Left forelimb (tissue), 1 donor: Measurements from ENCODE around the gene CDIPT.
"Not testable (repeated sequence)": the region's sequence is repeated elsewhere in the genome, so short reads cannot be mapped to it uniquely, and the experiment has no call there.

ENCODE experiments used
- DNase-seq: peaks from one replicate; pipeline ENCODE4 v3.0.0-alpha.2; 2018; ENCODE audit warnings: low spot score

The CDIPT gene

GRCh38 chr16:29858149-29858849 lies 4.7 kb downstream of the CDIPT start:
- no peak for DNase-seq

GRCh38 chr16:29857133-29857760 lies 5.8 kb downstream of the CDIPT start:
- no peak for DNase-seq

- DNase-seq: no peak
Observed at GRCh38 chr16:29854520-29855100, 8.4 kb downstream of the CDIPT start.

DNA sequence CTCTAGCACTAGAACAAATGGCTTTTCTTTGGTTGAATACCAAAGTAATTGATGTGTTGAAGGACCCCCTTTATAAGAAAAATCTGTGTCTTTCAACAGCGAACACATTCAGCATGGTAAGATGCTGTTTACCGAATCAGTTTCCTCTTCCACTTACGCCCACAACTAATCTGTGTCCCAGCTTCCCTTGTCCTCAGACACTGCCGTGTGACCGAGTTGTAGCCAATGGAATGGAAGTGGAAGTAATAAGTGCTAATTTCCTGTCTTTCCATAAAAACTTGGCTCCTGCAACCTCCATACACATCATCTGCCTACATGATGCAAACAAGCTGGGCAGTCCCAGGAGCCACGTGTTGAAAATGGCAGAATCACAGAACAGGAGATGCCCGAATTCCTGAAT lies 10.4 kb downstream of the CDIPT start:
- no peak for DNase-seq

- no peak for DNase-seq
Observed at GRCh38 chr16:29850998-29851397, 12.0 kb downstream of the CDIPT start.

- no peak for DNase-seq
Observed at GRCh38 chr16:29849505-29849904, 13.5 kb downstream of the CDIPT start.

GRCh38 chr16:29848420-29849297 lies 14.4 kb downstream of the CDIPT start:
- DNase-seq: no peak

DNA sequence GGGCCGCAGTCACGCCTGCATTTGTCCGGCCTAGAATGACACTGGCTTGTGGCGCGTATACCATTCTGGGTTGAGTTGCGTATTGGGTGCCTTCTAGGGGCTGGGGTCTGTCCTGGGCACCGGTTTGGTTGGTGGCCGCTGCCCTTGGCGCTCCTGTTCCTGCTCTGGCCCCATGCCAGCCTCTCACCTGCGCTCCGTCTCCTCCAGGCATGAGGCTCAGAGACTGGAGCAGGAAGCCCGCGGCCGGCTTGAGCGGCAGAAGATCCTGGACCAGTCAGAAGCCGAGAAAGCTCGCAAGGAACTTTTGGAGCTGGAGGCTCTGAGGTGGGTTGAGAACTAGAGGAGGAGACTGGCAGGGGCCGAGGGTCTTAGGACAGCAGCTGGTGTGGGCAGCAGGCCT lies 17.4 kb downstream of the CDIPT start:
- no peak for DNase-seq

GRCh38 chr16:29844575-29845331 lies 18.3 kb downstream of the CDIPT start:
- no peak for DNase-seq

GRCh38 chr16:29843931-29844330 lies 19.1 kb downstream of the CDIPT start:
- no peak for DNase-seq

GRCh38 chr16:29842732-29843346 lies 20.2 kb downstream of the CDIPT start:
- DNase-seq: no peak

- DNase-seq: no peak
Observed at GRCh38 chr16:29841631-29842030, 21.4 kb downstream of the CDIPT start.

DNA sequence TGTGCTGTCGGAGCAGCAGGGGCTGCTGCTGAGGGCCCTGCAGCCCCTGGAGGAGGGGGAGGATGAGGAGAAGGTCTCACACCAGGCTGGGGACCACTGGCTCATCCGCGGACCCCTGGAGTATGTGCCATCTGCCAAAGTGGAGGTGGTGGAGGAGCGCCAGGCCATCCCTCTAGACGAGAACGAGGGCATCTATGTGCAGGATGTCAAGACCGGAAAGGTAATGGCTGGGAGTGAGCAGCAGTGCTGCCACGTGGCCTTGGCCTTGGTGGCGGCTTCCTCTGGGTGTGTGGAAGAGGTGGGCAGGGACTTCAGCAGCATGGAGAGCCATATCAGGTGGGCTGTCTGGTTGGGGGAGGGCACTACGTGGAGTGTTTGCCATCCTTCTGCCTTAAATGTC lies 22.8 kb downstream of the CDIPT start:
- no peak for DNase-seq

- DNase-seq: no peak
Observed at GRCh38 chr16:29839822-29840221, 23.2 kb downstream of the CDIPT start.

DNA sequence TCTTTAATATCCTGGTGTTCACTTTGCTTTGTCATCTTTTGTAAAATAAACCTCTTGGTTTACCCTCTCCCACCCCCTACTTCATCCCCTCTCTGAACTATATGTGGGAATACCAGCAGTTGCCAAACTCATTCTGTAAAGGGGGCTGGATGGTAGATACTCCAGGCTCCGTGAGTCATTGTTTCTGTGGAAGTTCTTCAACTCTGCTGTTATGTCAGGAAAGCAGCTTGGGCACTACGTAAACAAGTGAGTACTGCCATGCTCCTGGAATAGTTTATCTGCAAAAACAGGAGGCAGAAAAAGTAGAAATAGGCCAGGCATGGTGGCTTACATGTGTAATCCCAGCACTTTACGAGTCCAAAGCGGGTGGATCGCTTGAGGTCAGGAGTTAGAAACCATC lies 25.2 kb downstream of the CDIPT start:
- DNase-seq: no peak

DNA sequence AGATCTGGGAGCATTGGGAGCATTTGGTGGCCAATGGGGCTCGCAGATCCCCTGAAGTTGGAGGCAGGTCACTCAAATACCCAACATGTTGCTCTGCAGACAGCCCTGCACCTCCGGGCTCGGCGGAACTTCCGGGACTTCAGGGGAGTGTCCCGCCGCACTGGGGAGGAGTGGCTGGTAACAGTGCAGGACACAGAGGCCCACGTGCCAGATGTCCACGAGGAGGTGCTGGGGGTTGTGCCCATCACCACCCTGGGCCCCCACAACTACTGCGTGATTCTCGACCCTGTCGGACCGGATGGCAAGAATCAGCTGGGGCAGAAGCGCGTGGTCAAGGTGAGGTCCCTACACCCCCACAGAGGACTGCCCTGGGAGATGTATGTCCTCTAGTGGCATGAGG lies 26.4 kb downstream of the CDIPT start:
- no peak for DNase-seq

DNA sequence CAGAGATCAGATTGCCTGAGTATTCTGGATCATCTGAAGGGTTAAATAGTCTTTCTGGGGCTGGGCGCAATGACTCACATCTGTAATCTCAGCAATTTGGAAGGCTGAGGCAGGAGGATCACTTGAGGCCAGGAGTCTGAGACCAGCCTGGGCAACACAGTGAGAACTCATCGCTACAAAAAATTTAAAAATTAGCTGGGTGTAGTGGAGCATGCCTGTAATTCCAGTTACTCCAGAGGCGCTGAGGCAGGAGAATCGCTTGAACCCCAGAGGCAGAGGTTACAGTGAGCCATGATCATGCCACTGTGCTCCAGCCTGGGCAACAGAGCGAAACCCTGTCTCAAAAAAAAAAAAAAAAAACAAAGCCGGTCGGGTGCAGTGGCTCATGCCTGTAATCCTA lies 27.1 kb downstream of the CDIPT start:
- no peak for DNase-seq

GRCh38 chr16:29834079-29834478 lies 28.9 kb downstream of the CDIPT start:
- DNase-seq: no peak

DNA sequence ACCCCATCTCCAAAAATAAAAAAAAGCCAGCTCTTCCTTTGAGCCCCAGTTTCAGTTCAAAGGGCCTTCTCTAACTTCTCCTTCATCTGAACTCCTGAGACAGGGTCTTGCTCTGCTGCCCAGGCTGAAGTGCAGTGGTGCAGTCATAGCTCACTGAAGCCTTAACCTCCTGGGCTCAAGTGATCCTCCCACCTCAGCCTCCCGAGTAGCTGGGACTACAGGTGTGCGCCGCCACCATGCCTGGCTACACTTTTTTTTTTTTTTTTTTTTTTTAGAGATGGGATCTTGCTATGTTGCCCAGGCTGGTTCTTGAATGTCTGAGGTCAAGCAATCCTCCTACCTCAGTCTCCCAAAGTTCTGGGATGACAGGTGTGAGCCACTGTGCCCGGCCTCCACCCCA lies 29.8 kb downstream of the CDIPT start:
- DNase-seq: not testable (repeated sequence)

DNA sequence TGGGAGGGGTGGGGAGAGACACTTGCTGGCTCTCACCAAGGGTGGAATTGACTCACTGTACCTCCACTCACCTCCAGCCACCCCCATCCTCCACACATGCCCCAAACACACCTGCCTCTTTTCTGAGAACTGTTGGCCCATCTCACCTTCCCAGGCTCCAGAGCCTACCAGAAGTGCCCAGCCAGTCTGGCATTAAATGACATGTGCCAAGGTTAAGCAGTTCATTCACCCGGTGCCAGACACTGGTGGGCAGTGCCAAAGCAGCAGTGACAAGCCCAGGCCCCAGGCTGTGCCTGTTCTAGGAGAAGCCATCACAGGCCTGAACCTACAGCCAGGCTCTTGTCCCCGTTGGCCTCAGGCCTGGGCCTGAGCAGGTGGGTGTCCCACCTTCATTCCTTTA lies 31.5 kb downstream of the CDIPT start:
- DNase-seq: no peak

- DNase-seq: no peak
Observed at GRCh38 chr16:29830774-29831173, 32.3 kb downstream of the CDIPT start.

GRCh38 chr16:29826342-29826695 lies 36.7 kb downstream of the CDIPT start:
- no peak for DNase-seq
